ENCODE results near the gene IL31. TPM values are rescaled to one million over a fixed set of nuclear protein-coding genes. Genes with fewer than 3 reads are reported as not detected.
A peak's percentile ranks its signal among the peaks of the same experiment; 100 is the strongest.

The IL31 gene
- total and polyA plus RNA-seq, 2 donors (not counting 3 experiments of a cell fraction or from before 2014, with no cell fraction given), result not detected

DNA sequence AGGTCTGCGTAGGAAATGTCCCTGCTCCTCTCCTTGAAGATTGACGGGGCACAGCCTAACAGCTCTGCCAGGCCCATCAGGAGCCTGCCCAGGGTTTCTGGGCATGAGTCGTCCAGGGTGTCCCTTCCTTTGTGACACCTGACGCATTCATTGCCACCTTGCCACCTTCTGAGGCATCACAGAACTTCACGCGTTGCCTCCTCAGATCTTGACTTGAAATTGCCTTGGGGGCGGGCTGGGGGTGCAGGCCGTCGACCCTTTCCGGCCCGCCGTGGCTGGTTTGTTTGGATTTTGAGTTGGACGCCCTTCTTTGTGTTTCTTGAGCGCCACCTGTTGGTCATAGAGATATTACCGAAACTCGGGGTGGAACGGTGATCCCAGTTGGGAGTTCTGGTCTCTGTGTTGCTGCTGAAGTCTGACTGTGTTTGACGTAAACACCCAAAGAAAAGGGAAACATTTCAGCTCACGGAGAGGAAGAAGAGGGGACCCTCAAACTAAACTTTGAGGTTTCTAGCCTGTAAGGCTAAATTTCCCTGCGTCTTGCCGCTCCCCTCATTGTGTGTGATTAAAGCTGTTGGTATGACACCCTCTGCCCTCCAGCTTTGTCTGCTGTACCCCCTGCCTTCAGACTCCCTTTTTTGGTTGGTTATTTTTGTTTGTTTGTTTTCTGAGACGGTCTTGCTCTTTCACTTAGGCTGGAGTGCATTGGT is 50.8 kb downstream of the IL31 start:
- Histone ChIP-seq H4K20me1 (replicated peaks; ENCODE audit: control insufficient read depth, extremely low read depth, insufficient read depth, low read length) (no peaks in the 10 kb centered on the region), H3K27ac (ENCODE audit: insufficient read depth, low read depth, low read length) (no peak overlapping the region), H3K9me1 (replicated peaks; ENCODE audit: control insufficient read depth, extremely low read depth, insufficient read depth, low read length) (no peaks in the 10 kb centered on the region), H2AFZ (ENCODE audit: low read depth, low read length) (no peak overlapping the region), H3K27me3 (ENCODE audit: control insufficient read depth in 2 of 2, insufficient read depth in 2 of 2, low read length in 2 of 2) (no peaks in the 10 kb centered on the region), H3K79me2 (ENCODE audit: control insufficient read depth, insufficient read depth, low read length) (peaks cover 34% of the 10 kb centered on the region), H3K9me3 (replicated peaks; ENCODE audit: control insufficient read depth, insufficient read depth, low read length) (no peaks in the 10 kb centered on the region), H3K36me3 (ENCODE audit: control insufficient read depth in 2 of 2, extremely low read depth in 1 of 2, insufficient read depth in 2 of 2, low read length in 2 of 2) (peaks cover 0 to 7% of the 10 kb centered on the region in 2 experiments), H3K4me1 (ENCODE audit: control insufficient read depth, extremely low read depth, insufficient read depth, low read length) (peaks cover 6% of the 10 kb centered on the region), H3K4me3 (replicated peaks in 1 of 3; ENCODE audit: insufficient read depth in 1 of 3, low read depth in 1 of 3, low read length in 3 of 3) (no peak overlapping the region), H3K4me2 (ENCODE audit: insufficient read depth, low read length) (no peak overlapping the region), H3K9ac (replicated peaks; ENCODE audit: extremely low read depth, insufficient read depth, low read length) (no peak overlapping the region)
- FAIRE-seq (peak; percentile 84), DNase-seq (ENCODE audit: low read depth, low spot score) (peak; percentile 70)
- no TSS peak for BruUV-seq (replicated peaks)
- TF ChIP-seq CTCF (IDR thresholded peaks at IDR 0.05; ENCODE audit: extremely low read depth in 1 of 2, insufficient read depth in 1 of 2, low read depth in 1 of 2, low read length in 2 of 2) (peak; percentile 65 to 67), EZH2 (IDR thresholded peaks at IDR 0.05; ENCODE audit: borderline replicate concordance, low read depth, low read length, severe bottlenecking) (no peak)
- intact Hi-C loops (cut with micrococcal nuclease), result loop anchor here (1.0 to 5.0 kb wide), 3 partner anchors 43 to 206 kb away; partner anchors contain the start of gene CFAP251
- ChIA-PET CTCF (interaction anchor here (0.6 to 6.2 kb wide), 31 partner anchors 8 to 235 kb away, joined by 3 to 156 read pairs (median 7); partner anchors contain the start of genes CFAP251 and MLXIP), POLR2A (interaction anchor here (1.1 kb wide), 1 partner anchor 43 kb away, joined by 4 read pairs; no protein-coding TSS in a partner anchor)
- dilution Hi-C loops (cut with MboI; ENCODE audit: extremely low pct_ligation_motif_present, low sequenced_read_pairs), result no loop called here

Small RNA genes lying within 50 kb of the gene (small RNA-seq; reads per million reads assigned to genes)
- gene DIABLO (ENCODE audit: insufficient read depth, insufficient read length, low read depth, low replicate concordance), result 2.0 reads per million

Other genes with a start within 250 kb of the IL31 start
- 11.1 and 12.6 TPM in 2 replicates for gene BCL7A, start 152.3 kb downstream of the IL31 start, total RNA-seq
- gene BCL7A, start 152.3 kb downstream of the IL31 start, polyA plus RNA-seq, result 9.5 and 9.7 TPM in 2 replicates
- 65.5 and 72.5 TPM in 2 replicates for gene MLXIP, start 95.5 kb downstream of the IL31 start, total RNA-seq
- gene MLXIP, start 95.5 kb downstream of the IL31 start, polyA plus RNA-seq, result 22.0 and 37.6 TPM in 2 replicates
- 3.4 and 5.4 TPM in 2 replicates for gene LRRC43, start 8.9 kb upstream of the IL31 start, total RNA-seq
- gene LRRC43, start 8.9 kb upstream of the IL31 start, polyA plus RNA-seq, result 2.2 and 3.1 TPM in 2 replicates
- 0.23 and 0.31 TPM in 2 replicates for gene B3GNT4, start 29.5 kb upstream of the IL31 start, total RNA-seq
- gene B3GNT4, start 29.5 kb upstream of the IL31 start, polyA plus RNA-seq, result 0.11 and 0.13 TPM in 2 replicates
- gene DIABLO, start 51.8 kb upstream of the IL31 start, total RNA-seq, result 48.4 and 49.9 TPM in 2 replicates
- 52.5 and 55.4 TPM in 2 replicates for gene DIABLO, start 51.8 kb upstream of the IL31 start, polyA plus RNA-seq
- 22.4 and 23.1 TPM in 2 replicates for gene VPS33A, start 92.3 kb upstream of the IL31 start, total RNA-seq
- 12.1 and 13.5 TPM in 2 replicates for gene VPS33A, start 92.3 kb upstream of the IL31 start, polyA plus RNA-seq
- 71.0 and 84.3 TPM in 2 replicates for gene CLIP1, start 248.4 kb upstream of the IL31 start, total RNA-seq
- 56.5 and 58.8 TPM in 2 replicates for gene CLIP1, start 248.4 kb upstream of the IL31 start, polyA plus RNA-seq

All from endothelial cell of umbilical vein (primary cell).